Left colon (tissue), 2 donors: ENCODE data around the gene AKR1E2. TPM values are rescaled to one million over a fixed set of nuclear protein-coding genes. Genes with fewer than 3 reads are reported as not detected.
"Not testable (repeated sequence)": the region's sequence is repeated elsewhere in the genome, so short reads cannot be mapped to it uniquely, and the experiment has no call there.

Experiments
- ATAC-seq: fragments of 200-7000 bp; cut with Tn5 transposase; one replicate; pipeline ENCODE4 v1.9.1; 2020; ENCODE audit warnings: mild to moderate bottlenecking, moderate library complexity
- DNase-seq, 2 donors: peaks; one replicate each; pipeline ENCODE4 v3.0.0-alpha.2; 2020
- intact Hi-C, 2 donors: fragments of 100-400 bp; cut with DNase I in 1 of 2; cut with micrococcal nuclease in 1 of 2; formaldehyde crosslinking; loops; one replicate each; pipeline versions ENCODE4 v1.11.2 to v1.14.0; 2022; cut with DNase I, micrococcal nuclease
- total RNA-seq, 2 donors: library from RNA; stranded (reverse); fragmentation: NEBNext Ultra II Directional; extraction: Animal tissue kit (Norgen Biotek cat#: 25700); gene quantifications; one replicate each; pipeline ENCODE4 v1.2.1, GENCODE V29; 2021
- donor health status: DM: no; HTN: no; CAD: no.
- donor health status: DM: yes; HTN: yes; CAD: no.

Gene AKR1E2
- total RNA-seq, 2 donors from 2014 or later = 4.8 to 5.7 TPM

DNA sequence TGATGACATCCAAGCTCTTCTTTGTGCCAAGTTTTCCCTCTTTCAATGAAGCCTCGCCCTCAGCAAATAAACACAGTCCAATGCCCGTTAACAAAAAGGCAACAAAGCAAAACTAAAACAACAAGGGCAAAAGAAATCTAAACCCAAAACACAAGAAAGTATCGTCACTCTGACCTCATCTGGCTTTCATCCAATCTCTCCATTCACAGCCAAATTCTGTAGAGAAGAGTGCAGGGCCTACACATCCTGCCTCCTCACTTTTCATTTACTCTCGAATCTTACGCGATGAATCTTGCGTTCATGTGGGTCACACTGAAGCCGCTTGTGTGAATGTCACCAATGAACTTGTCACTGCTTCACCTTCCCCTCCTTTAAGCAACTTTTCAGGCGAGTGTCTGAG is 15.9 kb upstream of the AKR1E2 start:
- intact Hi-C loops = no loop called here
- no peak for DNase-seq
- no peak for ATAC-seq

DNA sequence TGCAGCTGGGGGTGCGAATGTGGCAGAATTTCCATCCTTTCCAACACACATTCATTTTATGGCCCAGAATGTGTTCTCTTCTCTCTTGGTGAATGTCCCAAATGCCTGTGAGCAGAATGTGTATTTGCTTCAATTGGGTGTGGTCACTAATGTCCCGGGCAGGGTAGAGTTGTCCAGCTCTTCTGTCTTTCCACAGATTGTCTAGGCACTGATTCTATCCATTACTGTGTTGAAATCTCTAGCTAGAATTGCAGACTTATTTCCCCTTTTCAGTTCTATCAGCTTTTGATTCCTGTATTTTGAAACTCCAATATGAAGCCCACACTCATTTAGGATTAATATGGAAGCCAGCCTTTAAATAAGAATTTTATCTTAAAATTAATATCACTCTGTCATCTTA is 14.0 kb upstream of the AKR1E2 start:
- no peak for DNase-seq
- intact Hi-C loops = no loop called here
- ATAC-seq = no peak

DNA sequence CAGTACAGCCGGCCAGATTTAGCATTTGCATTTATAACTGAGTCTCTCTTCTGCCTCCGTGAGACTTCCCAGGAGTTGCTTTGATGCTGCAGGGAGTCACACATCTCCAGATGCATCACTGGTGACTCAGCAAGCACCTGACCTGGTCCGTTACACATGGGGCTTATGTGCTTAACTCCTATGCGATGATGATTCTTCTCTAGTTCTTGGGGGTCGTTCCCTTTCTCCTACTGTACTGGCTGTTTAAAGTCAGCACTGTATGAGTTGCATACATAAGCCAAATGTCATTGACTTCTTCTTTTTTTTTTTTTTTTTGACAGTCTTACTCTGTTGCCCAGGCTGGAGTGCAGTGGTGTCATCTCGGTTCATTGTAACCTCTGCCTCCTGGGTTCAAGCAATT is 13.0 kb upstream of the AKR1E2 start:
- ATAC-seq = no peak
- no peak for DNase-seq
- intact Hi-C loops = no loop called here

DNA sequence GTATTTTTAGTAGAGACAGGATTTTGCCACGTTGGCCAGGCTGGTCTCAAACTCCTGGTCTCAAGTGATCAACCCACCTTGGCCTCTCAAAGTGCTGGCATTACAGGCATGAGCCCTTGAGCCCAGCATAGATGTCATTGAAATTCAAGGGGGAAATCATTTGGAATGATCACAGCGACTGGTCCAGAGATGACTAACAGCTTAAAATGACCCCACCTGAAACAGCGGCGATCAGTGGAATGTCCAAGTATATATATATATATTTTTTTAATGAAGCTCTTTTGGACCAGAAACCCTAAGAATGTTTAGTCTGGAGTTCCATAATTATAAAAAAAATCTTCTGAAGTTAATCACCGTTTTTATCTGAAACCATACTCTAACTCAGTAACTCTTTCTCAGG is 12.5 kb upstream of the AKR1E2 start:
- intact Hi-C loops = no loop called here
- DNase-seq (no peak), ATAC-seq (no peak)

DNA sequence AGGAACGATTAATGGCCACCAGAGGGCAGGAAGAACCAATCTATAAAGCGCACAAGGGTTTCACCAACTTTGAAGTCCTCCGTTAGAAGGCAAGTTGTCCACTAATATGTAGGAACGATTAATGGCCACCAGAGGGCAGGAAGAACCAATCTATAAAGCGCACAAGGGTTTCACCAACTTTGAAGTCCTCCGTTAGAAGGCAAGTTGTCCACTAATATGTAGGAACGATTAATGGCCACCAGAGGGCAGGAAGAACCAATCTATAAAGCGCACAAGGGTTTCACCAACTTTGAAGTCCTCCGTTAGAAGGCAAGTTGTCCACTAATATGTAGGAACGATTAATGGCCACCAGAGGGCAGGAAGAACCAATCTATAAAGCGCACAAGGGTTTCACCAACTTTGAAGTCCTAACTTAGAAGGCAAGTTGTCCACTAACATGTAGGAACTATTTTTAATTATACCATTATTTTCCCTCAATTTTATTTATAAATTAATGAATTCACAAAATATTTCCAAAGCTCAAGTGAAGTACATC is 10.3 kb upstream of the AKR1E2 start:
- ATAC-seq, intact Hi-C loops: not testable (repeated sequence)

DNA sequence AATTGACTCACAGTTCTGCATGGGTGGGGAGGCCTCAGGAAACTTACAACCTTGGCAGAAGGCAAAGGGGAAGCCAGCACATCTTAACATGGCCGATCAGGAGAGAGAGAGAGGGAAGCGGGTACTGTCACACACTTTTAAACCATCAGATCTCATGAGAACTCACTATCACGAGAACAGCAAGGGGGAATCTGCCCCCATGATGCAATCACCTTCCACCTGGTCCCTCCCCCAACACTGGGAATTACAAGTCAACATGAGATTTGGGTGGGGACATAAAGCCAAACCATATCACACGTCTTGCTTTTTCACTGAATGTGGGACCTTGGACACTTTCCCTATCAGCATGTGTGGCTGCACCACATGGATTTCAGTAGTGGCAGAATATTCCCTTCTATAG is 9.0 kb upstream of the AKR1E2 start:
- DNase-seq (no peak), ATAC-seq (no peak)
- intact Hi-C loops = no loop called here

More for the DNA sequence above, 10.3 kb upstream of the AKR1E2 start:
- not testable (repeated sequence) for DNase-seq

DNA sequence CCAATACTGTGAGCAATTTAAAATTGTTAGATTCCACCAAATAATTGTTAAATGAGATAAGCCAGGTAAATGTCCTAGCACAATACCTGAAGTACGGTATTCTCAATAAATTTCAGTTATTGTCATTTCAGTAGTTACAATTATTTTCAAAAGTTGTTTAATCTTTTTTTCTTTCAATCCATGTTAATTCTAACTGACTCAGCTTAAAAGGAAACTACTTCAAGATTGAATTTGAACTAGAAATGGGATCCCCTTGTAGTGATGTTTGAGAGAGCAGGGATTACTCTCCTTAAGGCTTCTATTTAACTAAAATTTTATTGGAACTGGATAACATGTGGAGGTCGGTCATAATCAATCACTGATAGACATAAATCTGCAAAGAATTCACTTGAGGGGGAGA is 6.9 kb upstream of the AKR1E2 start:
- intact Hi-C loops = no loop called here
- DNase-seq (no peak), ATAC-seq (no peak)

DNA sequence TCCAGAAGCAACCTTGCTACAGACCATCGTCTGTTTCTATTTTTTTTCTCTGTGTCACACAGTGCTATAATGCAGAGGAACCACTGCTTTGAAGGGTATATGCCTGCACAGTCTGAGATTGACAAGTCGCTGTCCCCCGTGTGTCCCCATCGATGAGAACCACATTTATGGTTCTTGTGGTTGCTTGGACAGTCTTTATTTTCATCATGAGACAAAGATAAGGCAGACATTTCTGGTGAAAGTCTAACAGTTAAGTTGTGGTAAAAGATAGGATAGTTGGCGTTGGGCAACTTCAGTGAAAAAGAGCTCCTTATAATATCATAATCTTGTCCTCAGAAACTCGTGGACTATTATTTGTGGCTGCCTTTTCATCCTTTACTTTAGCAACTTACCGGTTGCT is 6.3 kb upstream of the AKR1E2 start:
- no peak for ATAC-seq
- no peak for DNase-seq
- intact Hi-C loops = no loop called here

DNA sequence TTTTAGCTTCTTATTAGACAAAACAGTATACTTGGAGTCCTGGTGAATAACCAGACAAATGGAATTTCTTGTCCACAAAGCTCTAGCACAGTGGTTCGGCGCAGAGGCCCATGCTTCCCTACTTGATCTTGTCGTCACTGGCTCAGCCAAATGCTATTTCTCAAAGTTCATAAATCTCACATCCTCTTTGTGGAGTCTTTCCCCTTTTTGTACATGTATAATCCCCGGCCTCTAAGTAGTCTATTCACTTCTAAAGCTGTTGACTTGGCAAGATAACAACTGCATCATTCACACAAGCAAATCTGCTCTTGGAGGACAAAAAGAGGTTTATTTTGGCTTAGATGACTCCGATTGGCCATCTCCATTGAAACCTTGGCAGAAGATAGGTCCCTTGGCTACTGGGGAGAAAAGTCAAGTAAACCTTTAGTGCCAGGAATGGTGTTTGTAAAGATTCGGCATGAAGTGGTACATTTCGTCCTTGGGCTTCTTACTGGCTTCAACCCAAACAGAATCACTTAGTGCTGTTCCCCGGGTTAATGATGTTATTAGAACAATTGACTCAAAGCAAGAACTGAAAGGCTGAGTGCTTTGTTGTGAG is 5.1 kb upstream of the AKR1E2 start:
- DNase-seq (no peak), ATAC-seq (no peak)
- intact Hi-C loops = no loop called here

DNA sequence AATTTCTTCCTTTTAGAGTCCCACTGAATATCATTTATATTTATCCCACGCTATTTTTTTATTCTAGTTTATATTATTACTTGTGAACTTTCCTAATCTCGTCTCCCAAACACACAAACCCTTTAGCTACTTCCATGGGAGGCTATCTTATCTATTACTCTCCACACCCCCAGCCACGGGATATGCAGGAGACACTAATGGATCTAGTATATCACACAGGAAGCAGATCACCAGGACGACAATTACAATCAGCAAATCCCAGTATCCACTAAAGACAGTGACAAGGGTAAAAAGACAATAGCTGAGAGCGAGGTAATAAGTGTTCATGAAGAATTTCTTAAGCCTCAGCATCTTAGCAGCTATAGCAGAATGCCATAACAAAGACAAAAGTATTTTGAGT is 3.8 kb upstream of the AKR1E2 start:
- no peak for ATAC-seq
- intact Hi-C loops = no loop called here
- DNase-seq = no peak

DNA sequence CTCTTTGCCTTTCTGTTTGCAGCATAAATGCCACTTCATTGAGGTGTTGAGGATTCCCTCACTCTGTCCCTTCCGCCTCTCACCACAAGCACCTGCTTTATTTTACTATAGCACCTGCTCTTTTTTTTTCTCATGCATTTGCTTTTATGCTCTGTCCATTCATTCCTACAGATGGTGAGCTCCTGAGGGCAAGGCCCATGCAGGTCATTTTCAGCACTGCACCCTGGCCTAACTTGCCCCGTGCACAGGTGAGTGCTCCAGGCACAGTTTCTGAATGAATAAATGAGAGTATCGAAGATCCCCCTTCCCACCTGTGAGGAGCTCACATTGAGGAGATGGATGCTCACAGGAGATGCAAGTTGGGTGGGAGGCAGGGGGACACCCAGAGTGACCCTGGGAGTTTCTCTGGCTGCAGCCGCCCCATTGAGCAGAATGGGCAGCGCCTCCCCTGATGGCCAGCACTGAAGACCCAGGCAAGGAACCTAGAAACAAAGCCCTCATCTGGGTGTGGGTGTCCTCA is 1.2 kb upstream of the AKR1E2 start:
- intact Hi-C loops = no loop called here
- ATAC-seq (no peak), DNase-seq (no peak)

DNA sequence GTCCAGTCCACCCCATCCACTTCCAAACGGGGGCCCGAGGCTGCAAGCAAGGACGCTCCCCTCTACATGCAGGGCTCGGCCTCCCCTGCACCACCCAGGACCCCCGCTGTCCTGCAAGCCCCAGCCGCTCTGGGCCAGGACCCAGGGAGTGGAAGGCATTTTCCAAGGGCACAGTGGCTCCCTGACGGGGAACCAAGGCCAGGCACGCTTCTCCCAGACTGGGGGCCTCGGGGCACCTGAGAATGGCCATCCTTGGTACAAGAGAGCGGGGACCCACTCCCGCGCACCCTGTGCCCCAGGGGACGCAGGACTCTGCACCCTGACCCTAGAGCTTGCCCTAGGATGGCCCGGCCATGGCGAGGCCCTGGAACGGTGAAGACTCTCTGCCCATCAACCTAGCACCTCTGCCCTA is 545 bp upstream of the AKR1E2 start:
- ATAC-seq = no peak

DNA sequence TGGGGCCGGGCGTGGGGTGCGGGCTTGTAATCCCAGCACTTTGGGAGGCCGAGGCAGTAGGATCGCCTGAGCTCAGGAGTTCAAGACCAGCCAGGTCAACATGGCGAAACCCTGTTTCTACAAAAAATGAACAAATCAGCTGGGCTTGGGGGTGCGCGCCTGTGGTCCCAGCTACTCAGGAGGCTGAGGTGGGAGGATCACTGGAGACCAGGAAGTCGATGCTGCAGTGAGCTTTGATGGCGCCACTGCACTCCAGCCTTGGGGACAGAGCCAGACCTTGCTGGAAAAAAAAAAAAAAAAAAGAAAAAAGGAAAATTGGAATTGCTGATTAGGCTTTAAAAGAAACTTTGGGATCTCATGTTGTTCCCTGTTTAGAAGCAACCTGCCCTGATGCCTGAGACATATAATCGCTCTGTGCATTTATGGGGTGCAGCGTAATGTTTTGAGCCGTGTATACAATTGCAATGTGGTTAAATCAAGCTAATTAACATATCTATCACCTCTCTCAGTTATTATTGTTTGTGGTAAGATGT is 851 bp downstream of the AKR1E2 start:
- DNase-seq (no peak), ATAC-seq (no peak)
- intact Hi-C loops = no loop called here

More for the DNA sequence above, 545 bp upstream of the AKR1E2 start:
- no peak for DNase-seq
- intact Hi-C loops = no loop called here

DNA sequence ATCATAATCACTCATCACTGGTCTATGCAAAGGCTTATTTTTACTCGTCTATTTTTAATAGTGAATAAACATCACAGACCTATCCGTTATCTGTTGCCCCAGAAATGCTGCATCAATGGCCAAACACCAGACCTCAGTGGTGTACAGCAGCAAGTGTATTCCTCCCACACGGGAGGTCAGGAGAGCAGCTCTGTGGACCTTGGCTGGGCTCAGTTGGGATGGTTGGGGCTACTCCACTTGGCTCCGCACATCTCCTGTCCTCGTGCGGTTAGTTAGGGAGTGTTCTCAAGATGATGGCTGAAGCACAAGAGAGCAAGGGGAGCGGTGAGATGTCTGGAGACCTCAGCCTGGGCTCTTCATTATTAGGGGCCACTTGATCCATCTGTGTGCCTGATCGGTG is 2.0 kb downstream of the AKR1E2 start:
- ATAC-seq = no peak
- no peak for DNase-seq
- intact Hi-C loops = no loop called here

DNA sequence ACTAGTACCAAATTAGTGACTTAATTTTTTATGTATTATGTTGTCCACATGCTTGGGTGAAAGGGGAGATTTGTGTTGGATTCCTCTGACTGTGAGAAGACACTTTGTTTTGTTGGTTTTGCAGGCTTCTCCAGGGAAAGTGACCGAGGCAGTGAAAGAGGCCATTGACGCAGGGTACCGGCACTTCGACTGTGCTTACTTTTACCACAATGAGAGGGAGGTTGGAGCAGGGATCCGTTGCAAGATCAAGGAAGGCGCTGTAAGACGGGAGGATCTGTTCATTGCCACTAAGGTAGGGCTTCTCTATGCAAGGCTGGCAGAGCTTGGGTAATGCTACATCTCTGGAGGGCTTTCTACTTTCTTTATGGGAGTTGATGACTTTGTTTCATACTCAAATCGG is 4.5 kb downstream of the AKR1E2 start:
- no peak for ATAC-seq
- no peak for DNase-seq
- intact Hi-C loops = no loop called here

DNA sequence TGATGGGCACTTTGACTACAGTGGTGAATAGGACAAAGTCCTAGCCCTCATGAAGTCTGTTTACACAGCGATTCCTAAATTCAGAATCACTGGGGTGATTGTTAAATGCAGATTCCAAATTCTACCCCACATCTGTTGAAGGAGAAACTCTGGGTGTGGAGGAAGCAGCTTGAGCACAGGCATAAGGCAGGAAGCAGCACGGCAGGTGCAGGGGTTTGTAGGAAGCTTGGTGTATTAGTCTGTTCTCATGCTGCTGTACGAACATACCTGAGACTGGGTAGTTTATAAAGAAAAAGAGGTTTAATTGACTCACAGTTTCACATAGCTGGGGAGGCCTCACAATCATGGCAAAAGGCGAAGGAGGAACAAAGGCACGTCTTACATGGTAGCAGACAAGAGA is 5.1 kb downstream of the AKR1E2 start:
- DNase-seq (no peak), ATAC-seq (no peak)
- intact Hi-C loops = no loop called here

DNA sequence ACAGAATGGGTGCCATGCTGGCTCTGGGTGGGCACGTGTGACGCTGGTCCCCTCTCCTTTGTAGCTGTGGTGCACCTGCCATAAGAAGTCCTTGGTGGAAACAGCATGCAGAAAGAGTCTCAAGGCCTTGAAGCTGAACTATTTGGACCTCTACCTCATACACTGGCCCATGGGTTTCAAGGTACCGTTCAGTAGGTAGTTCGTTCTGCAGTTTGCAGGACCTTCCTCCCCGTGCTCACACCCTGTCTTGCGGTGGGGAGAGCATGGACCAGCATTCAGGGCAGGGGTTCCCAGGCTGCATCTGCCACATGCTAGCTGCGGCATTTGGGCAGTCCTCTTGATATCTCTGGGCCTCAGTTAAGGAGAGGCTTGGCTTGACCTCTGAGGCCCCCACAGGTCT is 7.3 kb downstream of the AKR1E2 start:
- ATAC-seq = no peak
- intact Hi-C loops = no loop called here
- no peak for DNase-seq

DNA sequence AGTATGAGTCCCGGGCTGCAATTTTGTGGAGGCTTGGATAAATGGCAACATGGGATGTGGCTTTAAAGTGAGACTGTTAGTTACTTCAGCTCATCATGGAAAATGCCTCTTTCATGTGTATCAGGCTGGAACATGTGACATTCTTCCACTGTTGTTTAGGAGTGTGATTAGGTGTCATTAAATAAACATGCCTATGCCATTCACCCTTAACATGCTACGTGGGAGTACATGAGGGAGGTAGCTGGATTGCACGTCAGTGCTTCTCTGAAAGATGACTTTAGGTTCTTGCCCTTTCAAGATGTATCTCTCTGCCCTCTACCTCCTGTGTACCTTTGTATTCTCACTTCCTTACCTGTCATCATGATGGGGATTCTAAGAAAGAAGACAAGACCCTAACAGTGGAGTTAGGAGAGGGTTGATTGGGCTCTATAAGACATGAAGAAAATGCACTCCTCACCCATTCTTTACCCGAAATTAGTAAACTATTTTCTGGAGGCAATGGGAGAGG is 8.9 kb downstream of the AKR1E2 start:
- intact Hi-C loops = no loop called here
- DNase-seq (no peak), ATAC-seq (no peak)

DNA sequence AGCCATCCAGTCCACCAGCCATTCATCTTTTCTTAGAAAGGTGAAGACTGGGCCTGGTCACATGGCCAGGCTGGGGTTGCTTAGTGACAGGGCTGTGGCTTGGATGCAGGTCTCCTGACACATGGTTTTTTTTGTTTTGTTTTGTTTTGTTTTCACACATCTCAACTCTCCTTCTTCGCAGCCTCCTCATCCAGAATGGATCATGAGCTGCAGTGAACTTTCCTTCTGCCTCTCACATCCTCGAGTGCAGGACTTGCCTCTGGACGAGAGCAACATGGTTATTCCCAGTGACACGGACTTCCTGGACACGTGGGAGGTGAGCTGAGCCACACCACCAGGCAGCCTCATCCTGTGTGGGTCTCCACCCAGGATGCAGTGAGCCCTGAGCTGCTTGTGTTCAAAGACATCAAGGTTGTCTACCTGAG is 9.5 kb downstream of the AKR1E2 start:
- ATAC-seq (no peak), DNase-seq (no peak)
- intact Hi-C loops = no loop called here

DNA sequence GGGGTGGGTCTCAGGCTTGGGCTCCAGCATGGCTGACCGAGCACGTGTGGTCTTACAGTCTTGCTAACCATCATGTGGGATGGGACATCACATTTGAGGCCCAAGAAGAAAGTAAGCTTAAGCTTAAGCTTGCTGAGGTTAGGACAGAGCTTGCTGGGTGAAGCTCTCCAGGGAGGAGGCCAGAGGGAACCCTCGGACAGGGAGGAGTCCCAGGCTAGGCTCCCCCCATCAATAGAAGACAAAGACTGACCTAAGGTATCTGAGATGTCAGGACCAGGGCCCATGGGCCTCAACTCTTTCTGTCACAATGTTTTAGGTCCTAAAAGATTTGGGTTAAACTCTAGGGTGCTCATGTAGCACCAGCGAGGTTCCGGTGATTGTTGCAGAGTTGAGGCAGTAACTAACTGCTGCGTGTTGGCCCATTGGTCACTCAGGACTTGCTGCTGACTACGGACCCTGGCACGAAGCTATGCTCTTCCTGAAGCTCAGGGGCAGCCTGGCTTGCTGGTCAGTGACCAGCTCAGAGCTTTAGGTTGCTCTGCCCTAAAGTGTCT is 10.5 kb downstream of the AKR1E2 start:
- intact Hi-C loops = no loop called here
- no peak for DNase-seq

More for the DNA sequence above, 10.5 kb downstream of the AKR1E2 start:
- no peak for ATAC-seq
